ENCODE data around the gene TGFBR2.

Gene TGFBR2

DNA sequence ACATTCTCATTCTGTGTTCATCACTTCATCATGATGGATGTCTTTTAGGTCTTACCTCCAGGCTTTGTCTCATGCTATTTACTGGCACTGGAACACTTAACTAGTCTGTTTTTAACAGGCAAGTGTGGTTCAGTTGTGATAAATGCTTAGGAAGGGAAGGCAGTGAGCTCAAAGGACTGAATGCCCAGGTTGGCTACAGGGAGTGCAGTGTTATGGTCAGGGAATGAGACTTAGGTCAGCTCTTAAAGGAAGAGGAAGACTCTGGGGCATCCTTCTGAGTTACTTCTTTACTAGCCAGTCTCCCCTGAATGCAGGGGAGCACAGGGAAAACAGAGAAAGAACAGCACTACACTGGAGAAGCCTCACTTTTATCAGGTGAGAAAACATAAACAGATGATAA is 72.6 kb downstream of the TGFBR2 start:
- no peak overlapping the region for H3K4me3 ChIP-seq (ENCODE audit: low read depth, low read length)
- TF ChIP-seq, protein P1, sequence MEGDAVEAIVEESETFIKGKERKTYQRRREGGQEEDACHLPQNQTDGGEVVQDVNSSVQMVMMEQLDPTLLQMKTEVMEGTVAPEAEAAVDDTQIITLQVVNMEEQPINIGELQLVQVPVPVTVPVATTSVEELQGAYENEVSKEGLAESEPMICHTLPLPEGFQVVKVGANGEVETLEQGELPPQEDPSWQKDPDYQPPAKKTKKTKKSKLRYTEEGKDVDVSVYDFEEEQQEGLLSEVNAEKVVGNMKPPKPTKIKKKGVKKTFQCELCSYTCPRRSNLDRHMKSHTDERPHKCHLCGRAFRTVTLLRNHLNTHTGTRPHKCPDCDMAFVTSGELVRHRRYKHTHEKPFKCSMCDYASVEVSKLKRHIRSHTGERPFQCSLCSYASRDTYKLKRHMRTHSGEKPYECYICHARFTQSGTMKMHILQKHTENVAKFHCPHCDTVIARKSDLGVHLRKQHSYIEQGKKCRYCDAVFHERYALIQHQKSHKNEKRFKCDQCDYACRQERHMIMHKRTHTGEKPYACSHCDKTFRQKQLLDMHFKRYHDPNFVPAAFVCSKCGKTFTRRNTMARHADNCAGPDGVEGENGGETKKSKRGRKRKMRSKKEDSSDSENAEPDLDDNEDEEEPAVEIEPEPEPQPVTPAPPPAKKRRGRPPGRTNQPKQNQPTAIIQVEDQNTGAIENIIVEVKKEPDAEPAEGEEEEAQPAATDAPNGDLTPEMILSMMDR (IDR thresholded peaks at IDR 0.05; ENCODE audit: insufficient read depth, low read depth, low read length, missing control alignments), result no peak
- no peak for DNase-seq (ENCODE audit: low read depth)

DNA sequence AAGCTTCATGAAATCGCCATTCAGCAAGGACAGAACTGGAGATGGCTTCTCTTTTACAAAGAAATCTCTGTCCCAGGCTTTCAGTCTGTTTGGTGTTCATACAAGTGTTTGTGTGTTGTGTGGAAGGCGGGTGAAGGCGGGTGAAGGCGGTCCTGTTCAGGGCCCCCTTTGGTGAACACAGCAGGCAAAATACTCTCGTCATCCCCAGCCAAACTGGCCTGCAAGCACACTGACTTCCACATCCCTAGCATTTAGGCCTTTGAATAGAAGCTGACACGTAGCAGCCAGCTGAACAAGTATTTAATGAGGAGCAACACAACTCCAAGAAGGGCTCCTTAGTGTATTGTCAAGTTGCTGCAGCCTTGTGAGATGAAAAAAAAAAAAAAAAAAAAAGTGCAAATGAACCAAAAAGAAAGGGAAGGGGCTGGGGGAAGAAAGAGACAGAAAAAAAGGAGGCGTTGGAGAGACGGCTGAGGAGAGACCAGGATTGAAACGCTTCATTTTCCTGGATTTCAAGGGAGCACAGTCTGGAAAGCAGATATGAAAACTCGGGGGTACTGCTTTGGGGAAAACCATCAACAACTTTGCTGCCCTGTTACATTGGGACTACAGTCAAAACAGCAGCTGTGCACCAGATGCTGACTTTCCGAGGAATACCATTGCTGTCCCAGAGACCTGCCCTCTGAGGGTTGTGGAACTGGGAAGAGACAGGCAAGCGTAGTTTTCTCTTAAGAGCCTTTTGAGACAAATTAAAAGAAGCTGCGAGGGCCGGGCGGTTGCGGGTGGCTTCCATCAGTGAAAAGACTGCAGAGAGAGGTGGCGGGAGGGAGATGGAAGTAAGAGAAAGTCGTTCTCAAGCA is 74.6 kb downstream of the TGFBR2 start:
- no peak for DNase-seq (ENCODE audit: low read depth)
- no peak overlapping the region for H3K4me3 ChIP-seq (ENCODE audit: low read depth, low read length)

DNA sequence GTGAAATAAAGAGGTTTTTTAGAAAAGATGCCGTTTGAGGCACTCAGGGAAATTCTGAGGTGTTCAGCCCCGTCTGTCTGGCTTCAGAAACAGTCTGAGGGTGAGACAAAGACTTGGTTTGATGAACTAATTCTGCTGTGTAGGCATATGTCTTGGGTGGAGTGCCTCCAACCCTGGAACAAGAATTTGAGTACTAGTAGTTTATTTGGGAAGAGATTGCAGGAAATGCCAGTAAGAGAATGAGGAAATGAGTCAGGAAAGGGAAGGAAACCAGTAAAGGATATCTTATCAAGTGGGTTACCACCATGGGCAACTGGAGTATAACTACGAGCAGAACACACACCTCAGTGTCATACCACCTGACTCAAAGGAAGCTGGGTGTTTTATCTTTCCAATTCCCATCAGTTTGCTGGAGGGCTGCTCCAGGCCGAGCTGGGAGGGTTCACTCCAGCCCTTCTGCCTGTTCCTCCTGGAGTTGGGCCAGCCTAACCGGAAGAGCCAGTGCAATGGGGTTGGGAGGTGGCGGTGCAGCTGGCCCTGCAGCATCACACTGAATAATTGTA is 75.3 kb downstream of the TGFBR2 start:
- TF ChIP-seq, protein P1 (IDR thresholded peaks at IDR 0.05; ENCODE audit: insufficient read depth, low read depth, low read length, missing control alignments), result no peak
- H3K4me3 ChIP-seq (ENCODE audit: low read depth, low read length), result no peak overlapping the region
- no peak for DNase-seq (ENCODE audit: low read depth)

More for the DNA sequence above, 74.6 kb downstream of the TGFBR2 start:
- TF ChIP-seq, protein P1 (IDR thresholded peaks at IDR 0.05; ENCODE audit: insufficient read depth, low read depth, low read length, missing control alignments), result no peak

- H3K4me3 ChIP-seq (ENCODE audit: low read depth, low read length), result no peak overlapping the region
- DNase-seq (ENCODE audit: low read depth), result no peak
- TF ChIP-seq, protein P1 (IDR thresholded peaks at IDR 0.05; ENCODE audit: insufficient read depth, low read depth, low read length, missing control alignments), result no peak
These were observed 76.2 kb downstream of the TGFBR2 start for GRCh38 chr3:30682434-30683155.

DNA sequence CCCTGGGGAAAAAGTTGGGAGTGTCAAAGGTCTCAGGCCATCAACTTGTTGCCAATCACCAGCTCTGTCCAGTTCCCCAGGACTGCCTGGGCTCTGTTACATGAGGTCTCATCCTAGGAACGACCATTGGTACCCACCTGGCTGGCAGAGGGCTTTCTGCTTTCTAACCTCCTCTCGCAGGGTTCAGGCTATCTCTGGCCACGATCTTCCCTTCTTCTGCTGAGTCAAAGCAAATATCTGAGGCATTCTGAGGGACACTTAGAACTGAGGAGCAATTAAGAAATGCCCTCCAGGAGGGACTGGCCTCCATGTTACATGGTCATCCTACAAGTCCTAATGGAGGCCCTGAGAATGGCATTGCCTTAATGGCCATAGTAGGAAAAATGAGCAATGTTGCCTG is 77.4 kb downstream of the TGFBR2 start:
- H3K4me3 ChIP-seq (ENCODE audit: low read depth, low read length), result no peak overlapping the region
- TF ChIP-seq, protein P1 (IDR thresholded peaks at IDR 0.05; ENCODE audit: insufficient read depth, low read depth, low read length, missing control alignments), result no peak
- DNase-seq (ENCODE audit: low read depth), result no peak

DNA sequence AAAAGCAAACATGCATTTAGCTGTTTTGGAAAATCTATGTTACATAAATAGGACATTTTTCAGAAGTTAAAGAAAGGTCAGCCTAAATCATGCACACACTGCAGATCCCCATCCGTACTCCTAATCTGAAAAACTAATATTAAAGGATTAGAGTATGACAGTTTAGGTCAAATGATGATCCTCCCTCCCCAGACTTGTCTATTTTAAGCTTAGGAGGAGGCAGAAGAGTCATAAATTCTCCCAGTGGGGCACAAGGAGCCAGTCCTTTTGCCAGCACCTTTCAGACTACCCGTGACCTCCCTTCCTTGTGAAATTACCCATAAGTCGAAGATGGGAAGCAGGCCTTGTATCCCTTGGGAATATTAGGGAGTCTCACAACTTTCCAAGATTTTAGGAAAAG is 78.0 kb downstream of the TGFBR2 start:
- no peak overlapping the region for H3K4me3 ChIP-seq (ENCODE audit: low read depth, low read length)
- TF ChIP-seq, protein P1 (IDR thresholded peaks at IDR 0.05; ENCODE audit: insufficient read depth, low read depth, low read length, missing control alignments), result no peak
- DNase-seq (ENCODE audit: low read depth), result no peak

All from GM12865 (cell line).